Endothelial cell of umbilical vein (primary cell): ENCODE results near the gene UBE2E2. TPM values are rescaled to one million over a fixed set of nuclear protein-coding genes. Genes with fewer than 3 reads are reported as not detected.

Source experiments
- BruUV-seq: library from RNA; stranded (reverse); fragments of 400-500 nt; replicated peaks from 2 replicates; lab custom pipeline; 2021; lab: Mats Ljungman, UMichigan
- CTCF ChIA-PET: fragments of 300-600, 350-600 bp; sonication (Branson Sonifier 250); formaldehyde crosslinking; loops from one replicate; lab custom pipeline; 2021; ENCODE audit warnings: antibody characterized with exemption, inconsistent platforms; lab: Charles Lee
- POLR2A ChIA-PET: fragments of 300-600, 350-600 bp; sonication (Branson Sonifier 250); formaldehyde crosslinking; loops from one replicate; lab custom pipeline; 2021; ENCODE audit warnings: antibody characterized with exemption, inconsistent platforms; lab: Charles Lee
- DNase-seq: peaks from one replicate; pipeline ENCODE4 v3.0.0-alpha.2; 2011; ENCODE audit warnings: low read depth, low spot score
- FAIRE-seq: peaks from 2 replicates; lab custom pipeline; 2011; peaks lifted over from hg19 to GRCh38; lab: Jason Lieb, UNC
- H2AFZ ChIP-seq: 2 replicates; pipeline ENCODE4 v1.6.0; 2012; ENCODE audit warnings: low read depth, low read length, control low read depth, inconsistent platforms
- H3K27ac ChIP-seq: 2 replicates; pipeline ENCODE4 v1.5.1; 2011; ENCODE audit warnings: low read depth, mild to moderate bottlenecking, control low read depth, low read length, moderate library complexity; ENCODE audit not compliant: insufficient read depth
- H3K27me3 ChIP-seq, 2 experiments: 2 replicates each; pipeline versions ENCODE4 v1.6.0 to v1.6.1; 2011; ENCODE audit warnings: low read length in 2 of 2, mixed read lengths in 1 of 2; ENCODE audit not compliant: control insufficient read depth in 2 of 2, insufficient read depth in 2 of 2
- H3K36me3 ChIP-seq, 2 experiments: 2 replicates in 1 of 2; 3 replicates in 1 of 2; pipeline ENCODE4 v1.5.1; 2011; ENCODE audit warnings: low read length in 2 of 2, mild to moderate bottlenecking in 1 of 2, moderate library complexity in 1 of 2; ENCODE audit not compliant: control insufficient read depth in 2 of 2, insufficient read depth in 2 of 2; ENCODE audit errors: extremely low read depth in 1 of 2
- H3K4me1 ChIP-seq: 3 replicates; pipeline ENCODE4 v1.5.1; 2011; ENCODE audit warnings: mild to moderate bottlenecking, low read length; ENCODE audit not compliant: control insufficient read depth, insufficient read depth; ENCODE audit errors: extremely low read depth
- H3K4me2 ChIP-seq: 2 replicates; pipeline ENCODE4 v1.6.1; 2011; ENCODE audit warnings: low read length, control low read depth, mixed read lengths; ENCODE audit not compliant: insufficient read depth
- H3K4me3 ChIP-seq, 3 experiments: fragments of 200-600 bp in 1 of 3; sonication (generic), shearing (Covaris generic) in 1 of 3; replicated peaks in 1 of 3; 2 replicates each; pipeline ENCODE4 v1.5.1; 2011 to 2016; ENCODE audit warnings: control low read depth in 3 of 3, low read length in 3 of 3, mild to moderate bottlenecking in 2 of 3, inconsistent platforms in 1 of 3, low read depth in 1 of 3, moderate library complexity in 1 of 3; ENCODE audit not compliant: insufficient read depth in 1 of 3
- H3K79me2 ChIP-seq: 2 replicates; pipeline ENCODE4 v1.6.0; 2012; ENCODE audit warnings: low read length, inconsistent platforms; ENCODE audit not compliant: control insufficient read depth, insufficient read depth
- H3K9ac ChIP-seq: replicated peaks from 2 replicates; pipeline ENCODE3; 2011; ENCODE audit warnings: low read length, control low read depth; ENCODE audit not compliant: insufficient read depth; ENCODE audit errors: extremely low read depth
- H3K9me1 ChIP-seq: replicated peaks from 3 replicates; pipeline ENCODE4 v1.6.0; 2011; ENCODE audit warnings: mild to moderate bottlenecking, low read length; ENCODE audit not compliant: control insufficient read depth, insufficient read depth; ENCODE audit errors: extremely low read depth
- H3K9me3 ChIP-seq: replicated peaks from 2 replicates; pipeline ENCODE4 v1.5.1; 2012; ENCODE audit warnings: low read length, inconsistent platforms; ENCODE audit not compliant: control insufficient read depth, insufficient read depth
- H4K20me1 ChIP-seq: replicated peaks from 2 replicates; pipeline ENCODE3; 2011; ENCODE audit warnings: mild to moderate bottlenecking, low read length; ENCODE audit not compliant: control insufficient read depth, insufficient read depth; ENCODE audit errors: extremely low read depth
- CTCF ChIP-seq, 2 donors: IDR thresholded peaks; 1 replicate in 1 of 2; 2 replicates in 1 of 2; pipeline ENCODE4 v1.5.1; 2011; ENCODE audit warnings: low read length in 2 of 2, mild to moderate bottlenecking in 2 of 2, moderate library complexity in 2 of 2, control low read depth in 1 of 2, inconsistent platforms in 1 of 2, low read depth in 1 of 2; ENCODE audit not compliant: insufficient read depth in 1 of 2; ENCODE audit errors: extremely low read depth in 1 of 2
- EZH2 ChIP-seq: IDR thresholded peaks from 2 replicates; pipeline ENCODE4 v1.6.1; 2012; ENCODE audit warnings: borderline replicate concordance, low read depth, mild to moderate bottlenecking, moderate library complexity, low read length, inconsistent platforms; ENCODE audit not compliant: severe bottlenecking
- FOS ChIP-seq: IDR thresholded peaks from 2 replicates; pipeline ENCODE4 v1.6.1; 2011; ENCODE audit warnings: mild to moderate bottlenecking, low read length, moderate library complexity, borderline replicate concordance; ENCODE audit not compliant: insufficient read depth
- GATA2 ChIP-seq: IDR thresholded peaks from 2 replicates; pipeline ENCODE4 v1.7.0; 2011; ENCODE audit warnings: low read depth, mild to moderate bottlenecking, moderate library complexity, mixed read lengths, low read length; ENCODE audit not compliant: insufficient read length, insufficient read depth
- JUN ChIP-seq: IDR thresholded peaks from 2 replicates; pipeline ENCODE4 v1.6.1; 2011; ENCODE audit warnings: borderline replicate concordance, low read depth; ENCODE audit not compliant: insufficient read length, insufficient read depth
- MAX ChIP-seq: IDR thresholded peaks from 2 replicates; pipeline ENCODE4 v1.6.1; 2011; ENCODE audit not compliant: insufficient read depth, insufficient read length
- MYC ChIP-seq: IDR thresholded peaks from one replicate; pipeline ENCODE4 v1.6.1; 2011; ENCODE audit warnings: mild to moderate bottlenecking, low read depth, low read length
- POLR2A ChIP-seq: IDR thresholded peaks from 2 replicates; pipeline ENCODE4 v1.6.1; 2012; ENCODE audit warnings: low read depth, mild to moderate bottlenecking, control low read depth, low read length
- POLR2AphosphoS5 ChIP-seq: IDR thresholded peaks from 2 replicates; pipeline ENCODE4 v1.6.1; 2012; ENCODE audit warnings: low read depth, mild to moderate bottlenecking, control low read depth, low read length, moderate library complexity; ENCODE audit not compliant: insufficient read depth
- dilution Hi-C: fragments of 300-500 bp; cut with MboI; formaldehyde crosslinking; loops from one replicate; pipeline ENCODE4 v1.15.0; 2019; ENCODE audit warnings: low sequenced_read_pairs; ENCODE audit not compliant: extremely low pct_ligation_motif_present
- intact Hi-C: fragments of 100-400 bp; cut with micrococcal nuclease; formaldehyde crosslinking; loops from one replicate; pipeline ENCODE4 v1.10.0; 2022
- polyA plus RNA-seq, 4 experiments: library from polyadenylated mRNA; depleted of rRNA in 3 of 4; stranded (reverse) in 3 of 4; unstranded in 1 of 4; fragments of >200 nt; gene quantifications; 2 replicates each; pipeline versions ENCODE4 v1.2.1 to v1.2.3, GENCODE V29; 2011 to 2012; ENCODE audit warnings: missing spikeins in 1 of 4
- total RNA-seq: library from RNA; stranded (reverse); gene quantifications from 2 replicates; pipeline ENCODE4 v1.2.3, GENCODE V29; 2021

Gene UBE2E2
- total and polyA plus RNA-seq, 2 donors (not counting 3 experiments of a cell fraction or from before 2014, with no cell fraction given): 37.0 to 45.4 TPM

- FAIRE-seq: no peak
- BruUV-seq: no TSS peak
- Histone ChIP-seq H4K20me1 (peaks cover 3% of the 10 kb centered on the region), H3K4me3 (no peak overlapping the region), H3K9me3 (no peaks in the 10 kb centered on the region), H3K27me3 (no peaks in the 10 kb centered on the region), H3K4me2 (no peak overlapping the region), H3K79me2 (peaks cover 7% of the 10 kb centered on the region), H3K27ac (no peak overlapping the region), H3K9me1 (no peaks in the 10 kb centered on the region), H3K4me1 (no peaks in the 10 kb centered on the region), H3K9ac (no peak overlapping the region), H3K36me3 (no peaks in the 10 kb centered on the region), H2AFZ (no peak overlapping the region)
- ChIA-PET POLR2A (no interaction called here), CTCF (interaction anchor here (0.6 to 1.5 kb wide), 3 partner anchors 10 to 645 kb away, joined by 3 to 6 read pairs (median 6); no protein-coding TSS in a partner anchor)
- no peak for TF ChIP-seq FOS
- TF ChIP-seq EZH2: no peak
- no peak for TF ChIP-seq POLR2A
- TF ChIP-seq CTCF (IDR thresholded peaks at IDR 0.05; ENCODE audit: extremely low read depth in 1 of 2, insufficient read depth in 1 of 2, low read depth in 1 of 2, low read length in 2 of 2): no peak
- TF ChIP-seq GATA2: no peak
- no peak for TF ChIP-seq MAX
- no peak for TF ChIP-seq MYC
- TF ChIP-seq POLR2AphosphoS5: no peak
- no peak for TF ChIP-seq JUN
- peak; percentile 37 for DNase-seq
- dilution Hi-C loops (no loop called here), intact Hi-C loops (no loop called here)
These were observed 41.4 kb downstream of the UBE2E2 start for GRCh38 chr3:23244324-23245041.
